ENCODE results near the gene DNAJC13. TPM values are rescaled to one million over a fixed set of nuclear protein-coding genes. Genes with fewer than 3 reads are reported as not detected.
A peak's percentile ranks its signal among the peaks of the same experiment; 100 is the strongest.
"Not testable (repeated sequence)": the region's sequence is repeated elsewhere in the genome, so short reads cannot be mapped to it uniquely, and the experiment has no call there.

DNAJC13 gene
- total RNA-seq (2014; rRNA removed; shearing (Covaris generic)): 28.2 and 43.2 TPM in 2 replicates

GRCh38 chr3:132416807-132417694, at the start of gene DNAJC13:
Gene DNAJC13, plus strand, starts transcription at chr3:132417502. Its CDS starts 17,049 bp downstream, at chr3:132434551.
- Histone ChIP-seq H3K27ac (peak within 1 kb of the TSS; percentile 66), H3K36me3 (peaks cover 23% of the 10 kb centered on the region), H3K9me3 (replicated peaks) (no peaks in the 10 kb centered on the region), H3K27me3 (replicated peaks) (no peaks in the 10 kb centered on the region), H3K4me3 (peak within 1 kb of the TSS; percentile 91), H3K4me1 (replicated peaks) (peaks cover 19% of the 10 kb centered on the region)
- peak; percentile 90 to 94 for DNase-seq (ENCODE audit: low read depth in 1 of 2, low spot score in 2 of 2)

- Histone ChIP-seq H3K27me3 (replicated peaks) (no peaks in the 10 kb centered on the region; the same call in 1 of the 2 replicates), H3K36me3 (no peaks in the 10 kb centered on the region), H3K4me1 (replicated peaks) (no peaks in the 10 kb centered on the region), H3K4me3 (no peak overlapping the region), H3K27ac (no peak overlapping the region), H3K9me3 (replicated peaks) (no peaks in the 10 kb centered on the region)
- DNase-seq (ENCODE audit: low read depth in 1 of 2, low spot score in 2 of 2): no peak
These were observed 48.8 kb upstream of the DNAJC13 start for GRCh38 chr3:132368515-132368914.

GRCh38 chr3:132368962-132369361, 48.3 kb upstream of the DNAJC13 start:
- Histone ChIP-seq H3K36me3 (no peaks in the 10 kb centered on the region), H3K27me3 (replicated peaks) (no peaks in the 10 kb centered on the region; the same call in 1 of the 2 replicates)
- DNase-seq (ENCODE audit: low read depth in 1 of 2, low spot score in 2 of 2): no peak

GRCh38 chr3:132376945-132377354, 40.4 kb upstream of the DNAJC13 start:
- H3K27ac ChIP-seq; H3K4me1 ChIP-seq (replicated peaks); DNase-seq (ENCODE audit: low read depth in 1 of 2, low spot score in 2 of 2); H3K9me3 ChIP-seq (replicated peaks); H3K27me3 ChIP-seq (replicated peaks); H3K36me3 ChIP-seq; H3K4me3 ChIP-seq: not testable (repeated sequence)

More at GRCh38 chr3:132368962-132369361, 48.3 kb upstream of the DNAJC13 start:
- Histone ChIP-seq H3K4me3 (no peak overlapping the region), H3K9me3 (replicated peaks) (no peaks in the 10 kb centered on the region), H3K27ac (no peak overlapping the region), H3K4me1 (replicated peaks) (no peaks in the 10 kb centered on the region)

- no peaks in the 10 kb centered on the region; the same call in 1 of the 2 replicates for H3K27me3 ChIP-seq (replicated peaks)
- H3K4me1 ChIP-seq (replicated peaks): no peaks in the 10 kb centered on the region
- DNase-seq (ENCODE audit: low read depth in 1 of 2, low spot score in 2 of 2): no peak
- no peak overlapping the region for H3K27ac ChIP-seq
- H3K36me3 ChIP-seq: no peaks in the 10 kb centered on the region
- H3K9me3 ChIP-seq (replicated peaks): no peaks in the 10 kb centered on the region
- H3K4me3 ChIP-seq: no peak overlapping the region
These were observed 39.1 kb upstream of the DNAJC13 start for GRCh38 chr3:132378048-132378762.

- Histone ChIP-seq H3K27ac (no peak overlapping the region), H3K4me3 (no peak overlapping the region), H3K4me1 (replicated peaks) (no peaks in the 10 kb centered on the region), H3K9me3 (replicated peaks) (no peaks in the 10 kb centered on the region), H3K27me3 (replicated peaks) (no peaks in the 10 kb centered on the region; the same call in 1 of the 2 replicates), H3K36me3 (no peaks in the 10 kb centered on the region)
- no peak for DNase-seq (ENCODE audit: low read depth in 1 of 2, low spot score in 2 of 2)
These were observed 38.5 kb upstream of the DNAJC13 start for GRCh38 chr3:132378846-132379245.

GRCh38 chr3:132380920-132381319, 36.4 kb upstream of the DNAJC13 start:
- Histone ChIP-seq H3K4me1 (replicated peaks) (no peaks in the 10 kb centered on the region), H3K27me3 (replicated peaks) (no peaks in the 10 kb centered on the region; the same call in 1 of the 2 replicates), H3K4me3 (no peak overlapping the region), H3K27ac (no peak overlapping the region), H3K9me3 (replicated peaks) (no peaks in the 10 kb centered on the region), H3K36me3 (no peaks in the 10 kb centered on the region)
- DNase-seq (ENCODE audit: low read depth in 1 of 2, low spot score in 2 of 2): no peak

GRCh38 chr3:132381348-132381944, 35.9 kb upstream of the DNAJC13 start:
- Histone ChIP-seq H3K27ac (no peak overlapping the region), H3K27me3 (replicated peaks) (no peaks in the 10 kb centered on the region; the same call in 1 of the 2 replicates)

GRCh38 chr3:132382267-132382666, 35.0 kb upstream of the DNAJC13 start:
- Histone ChIP-seq H3K36me3 (no peaks in the 10 kb centered on the region), H3K4me3 (no peak overlapping the region), H3K9me3 (replicated peaks) (no peaks in the 10 kb centered on the region), H3K27me3 (replicated peaks) (no peaks in the 10 kb centered on the region; the same call in 1 of the 2 replicates), H3K4me1 (replicated peaks) (no peaks in the 10 kb centered on the region), H3K27ac (no peak overlapping the region)
- no peak for DNase-seq (ENCODE audit: low read depth in 1 of 2, low spot score in 2 of 2)

More at GRCh38 chr3:132381348-132381944, 35.9 kb upstream of the DNAJC13 start:
- Histone ChIP-seq H3K4me3 (no peak overlapping the region), H3K4me1 (replicated peaks) (no peaks in the 10 kb centered on the region), H3K9me3 (replicated peaks) (no peaks in the 10 kb centered on the region), H3K36me3 (no peaks in the 10 kb centered on the region)
- DNase-seq (ENCODE audit: low read depth in 1 of 2, low spot score in 2 of 2): no peak

GRCh38 chr3:132382688-132383194, 34.6 kb upstream of the DNAJC13 start:
- Histone ChIP-seq H3K27me3 (replicated peaks) (peaks cover 2% of the 10 kb centered on the region; the same call in 1 of the 2 replicates), H3K9me3 (replicated peaks) (no peaks in the 10 kb centered on the region), H3K36me3 (no peaks in the 10 kb centered on the region), H3K4me1 (replicated peaks) (no peaks in the 10 kb centered on the region), H3K27ac (no peak overlapping the region), H3K4me3 (no peak overlapping the region)
- DNase-seq (ENCODE audit: low read depth in 1 of 2, low spot score in 2 of 2): no peak

- H3K9me3 ChIP-seq (replicated peaks): no peaks in the 10 kb centered on the region
- H3K4me1 ChIP-seq (replicated peaks): no peaks in the 10 kb centered on the region
- no peak overlapping the region for H3K27ac ChIP-seq
- H3K27me3 ChIP-seq (replicated peaks): peaks cover 5% of the 10 kb centered on the region; the same call in 1 of the 2 replicates
- no peak for DNase-seq (ENCODE audit: low read depth in 1 of 2, low spot score in 2 of 2)
- H3K4me3 ChIP-seq: no peak overlapping the region
- no peaks in the 10 kb centered on the region for H3K36me3 ChIP-seq
These were observed 31.0 kb upstream of the DNAJC13 start for GRCh38 chr3:132386259-132386658.

GRCh38 chr3:132392675-132393074, 24.6 kb upstream of the DNAJC13 start:
- H3K27me3 ChIP-seq (replicated peaks); DNase-seq (ENCODE audit: low read depth in 1 of 2, low spot score in 2 of 2); H3K9me3 ChIP-seq (replicated peaks); H3K36me3 ChIP-seq; H3K4me1 ChIP-seq (replicated peaks); H3K4me3 ChIP-seq; H3K27ac ChIP-seq: not testable (repeated sequence)

- Histone ChIP-seq H3K36me3 (no peaks in the 10 kb centered on the region), H3K4me1 (replicated peaks) (no peaks in the 10 kb centered on the region), H3K27ac (no peak overlapping the region), H3K9me3 (replicated peaks) (no peaks in the 10 kb centered on the region), H3K4me3 (no peak overlapping the region), H3K27me3 (replicated peaks) (no peaks in the 10 kb centered on the region)
- DNase-seq (ENCODE audit: low read depth in 1 of 2, low spot score in 2 of 2): no peak
These were observed 23.0 kb upstream of the DNAJC13 start for GRCh38 chr3:132394320-132394719.

Data from SJSA1 (cell line).